NOMO-1 treated with DMSO at 0.1 percent for 48 hours (cell line): ENCODE data around the gene OTUD6A.
"Not testable (repeated sequence)": the region's sequence is repeated elsewhere in the genome, so short reads cannot be mapped to it uniquely, and the experiment has no call there.

Source experiments
- DNase-seq: peaks from one replicate; lab custom pipeline; 2025; ENCODE audit not compliant: unreplicated experiment; lab: John Stamatoyannopoulos, UW

Gene OTUD6A

DNA sequence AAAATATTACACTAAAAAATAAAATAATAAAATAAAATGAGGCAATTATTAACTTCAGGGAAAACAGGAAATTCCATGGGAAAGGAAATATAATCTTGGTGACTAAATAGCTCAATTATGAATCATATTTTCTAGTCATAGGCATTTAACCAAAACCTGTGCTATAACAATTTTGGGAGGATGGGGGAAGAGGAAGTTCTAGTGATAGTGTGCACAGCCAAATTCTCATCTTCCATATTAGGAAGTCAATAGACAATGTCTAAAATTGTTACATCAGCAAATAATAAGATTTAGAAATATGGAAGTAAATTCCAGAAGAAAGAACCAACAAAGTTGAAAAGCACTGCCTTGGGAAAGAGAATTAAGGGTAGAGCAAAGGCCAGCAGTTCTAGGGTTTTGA is 15.3 kb upstream of the OTUD6A start:
- DNase-seq: no peak

DNA sequence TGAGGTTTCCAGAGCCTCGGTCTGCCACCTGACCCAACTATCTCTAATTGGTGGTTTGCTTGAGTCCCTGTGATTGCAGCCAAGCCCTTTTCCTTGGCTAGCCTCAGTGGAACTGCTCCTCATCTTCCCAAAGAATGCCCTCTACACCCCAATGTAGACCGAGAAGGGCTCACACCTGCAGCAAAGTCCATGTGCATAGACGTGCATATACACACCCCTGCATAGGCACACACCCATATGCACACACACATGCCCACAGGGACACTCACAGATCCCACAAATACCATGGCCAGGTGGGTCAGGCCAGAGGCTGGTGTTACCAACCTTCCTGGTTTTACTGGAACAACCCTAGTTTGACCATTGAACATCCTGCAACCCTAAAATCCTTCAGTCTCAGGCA is 12.9 kb upstream of the OTUD6A start:
- DNase-seq: no peak

DNA sequence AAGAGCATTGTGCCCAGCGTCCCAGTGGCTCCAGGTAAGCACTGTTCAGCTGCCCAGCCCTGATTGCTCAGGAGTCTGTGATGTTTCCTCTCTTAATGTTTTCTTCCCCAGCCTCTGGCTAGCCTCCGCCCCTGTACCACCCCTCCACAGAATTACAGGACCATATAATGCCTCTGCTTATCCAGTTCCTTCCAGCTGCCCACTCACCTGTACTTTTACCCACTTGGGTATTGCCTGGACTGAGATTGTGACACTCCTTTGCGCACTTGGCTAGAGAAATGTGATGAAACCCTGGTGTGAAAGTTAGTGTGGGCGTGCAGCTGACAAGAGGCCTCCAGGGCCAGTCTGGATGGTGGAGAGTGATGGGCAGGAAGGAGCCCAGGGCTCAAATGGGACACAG is 12.3 kb upstream of the OTUD6A start, which contains the start of gene AWAT2:
AWAT2 (minus strand) TSS at position 14 of the 400 bp plus-strand sequence; CDS start at position 8, 6 bp downstream.
- DNase-seq: no peak

DNA sequence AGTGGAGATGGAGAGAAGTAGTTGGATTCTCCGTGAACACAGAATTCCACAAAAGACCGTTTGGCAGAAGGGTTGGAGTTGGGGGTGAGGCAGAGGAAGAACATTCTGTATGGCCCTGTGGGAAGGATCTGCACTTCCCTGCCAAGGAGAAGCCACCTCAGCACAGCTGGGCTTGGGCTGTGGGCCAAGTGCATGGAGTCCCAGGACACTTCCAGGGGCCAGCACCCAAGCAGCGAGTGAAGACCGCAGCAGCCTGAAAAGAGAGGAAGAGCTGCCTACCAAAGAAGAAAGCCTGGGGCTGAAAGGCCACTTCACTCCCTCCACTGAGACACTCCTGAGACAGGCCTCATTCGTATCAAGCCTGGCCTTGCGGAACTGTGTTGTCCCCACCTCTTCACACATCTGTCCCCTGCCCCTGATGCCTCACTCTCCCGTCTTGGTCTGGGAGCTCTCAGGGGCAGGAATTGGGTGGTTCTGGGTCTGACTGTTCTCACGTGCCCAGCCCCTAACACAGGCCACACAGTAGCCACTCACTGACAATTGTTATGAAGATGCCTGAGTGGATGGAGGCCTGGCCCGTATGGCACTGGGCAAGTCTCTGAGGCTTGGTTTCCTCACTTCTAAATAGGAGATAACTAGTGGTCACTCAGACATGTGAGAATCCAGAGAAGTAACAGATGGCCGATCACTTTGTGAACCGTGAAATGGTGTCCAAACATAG is 9.2 kb upstream of the OTUD6A start:
- no peak for DNase-seq

DNA sequence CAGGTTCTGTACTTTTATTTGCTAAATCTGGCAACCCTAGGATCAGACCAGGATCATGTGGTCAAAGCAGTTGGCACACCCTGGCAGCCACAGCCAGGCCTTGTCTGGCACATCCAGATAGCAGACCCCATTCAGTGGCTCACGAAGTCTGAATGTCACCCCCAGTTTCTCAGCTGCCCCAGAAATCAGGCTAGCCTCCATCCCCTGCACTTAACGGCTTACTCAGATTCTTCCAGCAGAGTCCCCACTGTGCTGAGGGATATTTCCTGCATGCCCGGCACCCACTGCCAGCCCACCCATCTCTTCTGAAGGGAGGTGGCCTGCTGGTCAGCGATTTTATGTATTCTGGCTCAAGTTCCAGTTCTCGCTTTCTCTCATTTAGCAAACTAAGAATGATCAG is 7.9 kb upstream of the OTUD6A start:
- no peak for DNase-seq

DNA sequence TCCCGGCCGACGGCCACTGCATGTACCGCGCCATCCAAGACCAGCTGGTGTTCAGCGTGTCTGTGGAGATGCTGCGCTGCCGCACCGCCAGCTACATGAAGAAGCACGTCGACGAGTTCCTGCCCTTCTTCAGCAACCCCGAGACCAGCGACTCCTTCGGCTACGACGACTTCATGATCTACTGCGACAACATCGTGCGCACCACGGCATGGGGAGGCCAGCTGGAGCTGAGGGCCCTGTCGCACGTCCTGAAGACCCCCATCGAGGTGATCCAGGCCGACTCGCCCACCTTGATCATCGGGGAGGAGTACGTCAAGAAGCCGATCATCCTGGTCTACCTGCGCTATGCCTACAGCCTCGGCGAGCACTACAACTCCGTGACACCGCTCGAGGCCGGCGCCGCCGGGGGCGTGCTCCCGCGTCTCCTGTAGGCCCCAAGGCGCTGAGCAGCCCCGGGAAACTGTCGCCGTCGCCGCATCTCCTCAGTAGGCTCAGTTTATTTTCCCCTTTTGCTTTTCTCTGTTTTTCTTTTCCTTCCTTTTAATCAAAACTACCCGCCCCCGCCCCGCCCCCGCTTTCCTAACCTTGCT is 799 bp downstream of the OTUD6A start:
- DNase-seq: no peak

DNA sequence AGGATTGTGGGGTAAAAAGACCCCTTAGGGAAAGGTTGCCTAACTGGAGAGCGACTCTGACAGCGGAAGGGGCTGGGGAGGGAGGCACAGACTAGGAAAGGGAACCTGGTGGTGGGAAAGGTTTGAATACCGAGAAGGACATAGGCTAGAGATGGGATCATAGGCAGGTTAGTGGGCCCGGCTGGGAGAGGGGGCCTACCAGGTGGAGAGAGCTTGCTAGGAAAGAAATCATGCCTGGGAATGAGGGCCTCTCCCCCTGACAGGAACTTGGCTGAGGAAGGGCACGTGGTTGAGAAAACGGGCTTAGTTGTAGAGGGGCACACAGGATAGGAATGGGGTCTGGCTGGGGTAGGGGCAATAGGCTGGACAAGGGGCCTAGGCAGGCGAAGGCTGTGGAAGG is 4.4 kb downstream of the OTUD6A start:
- no peak for DNase-seq

DNA sequence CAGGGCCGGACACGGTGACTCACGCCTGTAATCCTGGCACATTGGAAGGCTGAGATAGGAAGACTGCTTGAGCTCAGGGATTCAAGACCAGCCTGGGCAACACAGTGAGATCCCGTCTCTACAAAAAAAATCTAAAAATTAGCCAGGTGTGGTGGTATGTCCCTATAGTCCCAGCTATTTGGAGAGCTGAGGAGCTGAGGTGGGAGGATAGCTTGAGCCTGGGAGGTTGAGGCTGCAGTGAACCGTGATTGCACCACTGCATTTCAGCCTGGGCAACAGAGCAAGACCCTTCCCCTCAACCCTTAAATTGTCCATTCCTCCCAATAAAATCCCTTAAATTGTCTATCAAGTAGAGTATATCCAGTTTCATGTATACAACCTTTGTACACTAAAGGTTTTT is 17.0 kb downstream of the OTUD6A start:
- DNase-seq: no peak

DNA sequence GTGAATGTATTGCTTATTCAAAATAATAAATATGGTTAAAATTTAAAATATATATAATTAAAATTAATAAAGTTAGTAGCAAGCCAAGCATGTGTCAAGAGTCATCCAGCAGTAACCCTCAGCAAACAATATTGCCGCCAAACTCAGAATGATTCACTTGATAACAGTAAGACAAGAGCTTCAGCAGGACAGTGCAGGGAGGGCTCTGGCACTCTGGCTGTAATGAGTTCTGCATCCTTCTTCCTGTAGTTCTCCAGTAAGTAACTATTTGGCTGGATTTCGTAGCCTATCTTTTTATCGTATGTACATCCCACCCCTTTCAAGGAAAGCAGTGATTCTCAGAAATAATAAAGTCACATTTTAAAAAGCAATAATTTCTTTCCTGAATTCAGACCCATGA is 17.6 kb downstream of the OTUD6A start:
- DNase-seq: no peak

DNA sequence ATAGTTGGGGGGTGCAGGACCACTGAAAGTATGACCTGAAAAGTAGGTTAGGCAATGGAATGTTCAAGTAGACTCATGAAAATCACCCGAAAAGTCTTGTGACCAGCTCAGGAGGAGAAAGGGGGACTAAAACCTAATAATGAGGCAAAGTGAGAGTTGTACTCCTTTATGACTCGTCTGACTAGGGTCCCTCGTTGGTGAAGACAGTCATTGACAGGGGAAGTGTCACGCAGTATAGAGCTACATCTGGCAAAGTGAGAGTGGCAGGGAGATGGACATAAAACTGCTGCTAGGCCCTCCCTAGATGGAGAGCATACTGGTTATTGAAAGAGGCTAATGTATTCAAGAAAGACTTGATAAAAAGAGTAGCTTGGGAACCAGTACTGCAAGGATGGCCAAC is 20.5 kb downstream of the OTUD6A start:
- no peak for DNase-seq

DNA sequence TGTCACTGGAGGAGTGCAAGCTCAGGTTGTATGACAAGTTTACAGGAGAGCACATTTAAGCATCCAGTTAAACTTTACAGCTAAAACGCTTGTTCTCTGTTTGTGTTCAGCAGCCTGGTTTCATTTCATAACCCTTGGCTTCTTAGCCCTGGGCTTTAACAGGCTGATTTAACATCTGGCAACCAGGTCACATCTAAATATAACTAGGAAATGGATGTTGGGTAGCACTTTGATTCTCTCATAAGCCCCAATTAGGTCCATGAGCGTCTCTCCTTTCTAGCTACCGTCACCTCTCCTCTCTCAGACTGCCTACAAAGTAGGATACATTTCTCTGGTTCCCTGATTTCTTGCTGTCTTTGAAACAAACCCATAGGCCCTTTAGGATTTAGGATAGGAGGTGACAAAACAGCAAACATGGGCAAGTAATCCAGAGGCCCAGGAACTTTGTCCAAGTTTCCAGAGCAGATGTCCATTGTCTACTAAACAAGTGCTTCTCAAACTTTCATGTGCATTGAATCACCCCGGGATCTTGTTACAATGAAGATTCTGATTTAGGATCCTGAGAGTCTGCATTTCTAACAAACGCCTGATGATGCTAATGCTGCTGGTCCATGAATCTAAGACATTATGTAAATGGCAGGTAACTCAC is 22.5 kb downstream of the OTUD6A start:
- no peak for DNase-seq

DNA sequence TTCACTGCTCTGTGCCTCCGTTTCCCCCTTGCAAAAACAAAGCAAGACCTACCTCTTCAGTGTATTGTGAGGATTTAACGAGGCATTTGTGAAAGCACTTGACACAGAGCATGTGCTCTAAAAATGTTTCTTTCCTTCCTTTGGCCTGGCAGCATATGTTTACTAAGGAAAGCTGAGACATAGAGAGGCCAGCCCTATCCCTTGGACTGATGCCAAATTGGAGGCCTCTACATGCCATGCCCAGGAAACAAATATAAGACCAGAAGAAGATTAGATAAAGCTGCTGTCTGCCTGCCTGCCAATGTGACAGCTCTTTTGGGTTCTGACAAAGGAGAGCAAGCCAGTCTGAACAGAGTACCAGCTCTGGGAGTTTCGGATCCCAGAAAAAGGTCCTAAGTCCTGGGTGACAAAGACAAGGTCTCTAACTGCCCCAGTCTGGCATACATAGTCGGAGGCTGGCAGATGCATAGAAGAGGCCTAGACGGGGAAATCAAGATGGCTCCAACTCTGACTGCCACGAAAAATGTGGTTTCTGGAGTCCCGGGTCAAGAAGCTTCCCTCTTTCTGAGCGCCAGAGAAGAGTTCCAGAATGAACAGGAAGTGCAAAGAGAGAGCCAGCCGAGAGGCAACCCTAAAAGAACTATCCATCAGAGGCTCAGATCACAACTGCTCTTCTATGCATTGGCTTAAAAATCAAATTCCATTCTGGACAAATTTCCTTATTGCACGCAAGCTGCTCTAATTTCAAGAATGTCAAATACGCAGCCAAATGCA is 25.8 kb downstream of the OTUD6A start:
- no peak for DNase-seq

DNA sequence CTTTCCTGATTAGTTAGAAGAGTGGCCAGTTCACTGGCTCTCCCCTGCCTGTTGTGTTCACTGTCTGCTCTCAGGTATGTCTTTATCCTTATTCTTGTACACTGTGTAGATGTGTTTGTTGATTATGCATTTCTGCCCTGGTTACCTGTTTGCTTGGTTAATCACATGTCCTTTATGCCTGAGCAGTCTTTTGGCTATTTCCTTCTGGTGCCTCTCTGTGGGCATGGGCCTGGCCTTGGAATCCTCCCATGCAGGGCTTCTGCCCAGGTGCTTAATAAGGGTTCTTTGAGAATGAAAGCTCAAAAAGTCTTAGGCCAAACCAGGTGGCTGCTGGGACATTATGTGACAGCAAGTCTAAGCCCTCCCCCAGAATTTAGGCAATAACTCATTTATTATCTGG is 26.5 kb downstream of the OTUD6A start:
- DNase-seq: no peak

DNA sequence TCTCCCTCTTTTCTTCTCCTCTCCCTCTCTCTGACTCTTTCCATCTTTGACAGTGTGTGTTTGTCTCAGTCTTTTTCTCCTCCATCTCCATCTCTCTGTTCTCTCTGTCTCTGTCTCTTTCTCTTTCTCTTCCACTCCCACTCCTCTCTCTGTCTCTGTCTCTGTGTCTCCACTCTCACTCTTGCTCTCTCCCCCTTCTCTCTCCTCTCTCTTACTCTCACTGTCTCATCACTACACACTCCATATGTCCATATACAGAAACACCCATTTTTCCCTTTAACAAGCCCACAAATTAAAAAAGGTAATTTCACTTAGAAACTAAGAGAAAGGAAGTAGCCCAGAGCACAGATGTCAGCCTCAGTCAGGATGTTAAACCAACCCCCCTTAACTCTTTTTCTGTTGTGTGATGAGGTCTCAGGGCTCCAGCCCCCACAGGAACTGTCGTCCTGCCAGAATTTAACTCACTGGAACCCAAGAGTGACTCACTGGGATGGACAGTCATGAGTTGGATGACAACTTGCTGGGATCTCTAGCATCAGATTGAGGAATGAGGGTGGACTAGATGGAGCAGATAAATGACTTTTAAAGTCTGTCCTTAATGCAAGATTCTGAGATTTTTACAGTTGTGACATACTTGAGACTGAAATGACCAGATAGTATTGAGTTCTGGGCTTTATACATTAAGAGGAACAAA is 27.5 kb downstream of the OTUD6A start:
- DNase-seq: no peak

DNA sequence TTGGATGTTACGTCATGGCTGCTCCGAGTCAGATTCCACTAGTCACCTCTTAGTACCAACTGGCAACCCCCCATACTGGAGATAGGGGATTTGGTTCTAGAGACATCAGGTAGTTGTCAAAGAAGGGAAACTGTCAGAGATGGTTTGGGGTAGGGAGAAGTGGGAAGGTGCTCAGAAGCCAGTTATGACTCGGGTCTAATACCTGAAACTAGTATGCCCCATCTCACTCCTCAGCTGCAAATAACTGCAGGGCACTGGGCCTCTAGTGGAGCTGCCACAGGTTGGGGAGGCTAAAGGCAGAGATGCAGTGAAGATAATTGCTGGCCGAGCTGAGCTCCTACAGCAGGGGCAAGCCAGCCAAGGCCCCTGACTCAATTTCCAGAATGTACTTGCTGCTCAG is 30.0 kb downstream of the OTUD6A start:
- no peak for DNase-seq

DNA sequence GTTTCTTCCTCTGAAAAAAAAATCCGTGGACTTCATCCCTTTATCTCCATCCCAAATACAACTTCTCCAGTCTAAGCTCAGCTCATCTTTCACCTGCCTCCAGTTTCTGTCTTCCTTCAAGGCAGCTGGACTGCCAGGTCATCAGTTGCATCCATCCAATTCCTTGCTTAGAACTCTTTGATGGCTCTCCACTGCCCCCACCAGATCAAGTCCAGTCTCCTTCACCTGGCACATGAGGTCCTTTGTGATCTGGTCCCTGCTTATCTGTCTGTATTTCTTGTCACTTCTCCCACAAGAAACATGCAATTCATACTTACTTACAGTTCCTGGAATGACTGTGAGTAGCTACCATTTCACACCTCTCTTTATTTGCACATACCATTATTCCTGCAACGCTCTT is 33.8 kb downstream of the OTUD6A start:
- no peak for DNase-seq

DNA sequence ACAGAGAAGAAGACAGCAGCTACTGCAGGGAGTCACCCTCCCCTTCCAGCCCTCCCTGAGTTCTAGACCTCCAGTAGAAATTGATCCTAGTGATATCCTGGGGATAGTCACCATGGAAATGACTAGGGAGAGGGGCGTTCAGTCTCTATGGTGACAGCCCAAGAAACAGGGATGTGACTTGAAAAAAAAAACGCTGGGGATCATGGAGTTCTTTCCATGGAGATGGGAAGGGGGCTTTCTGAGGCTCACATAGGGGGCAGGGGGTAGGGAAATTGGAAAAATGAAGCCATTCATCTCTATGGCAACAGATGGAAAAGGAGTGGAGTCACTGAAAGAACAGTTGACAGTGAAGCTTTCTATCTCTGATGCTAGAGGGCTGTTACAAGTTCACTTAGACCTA is 43.0 kb downstream of the OTUD6A start:
- DNase-seq: no peak

DNA sequence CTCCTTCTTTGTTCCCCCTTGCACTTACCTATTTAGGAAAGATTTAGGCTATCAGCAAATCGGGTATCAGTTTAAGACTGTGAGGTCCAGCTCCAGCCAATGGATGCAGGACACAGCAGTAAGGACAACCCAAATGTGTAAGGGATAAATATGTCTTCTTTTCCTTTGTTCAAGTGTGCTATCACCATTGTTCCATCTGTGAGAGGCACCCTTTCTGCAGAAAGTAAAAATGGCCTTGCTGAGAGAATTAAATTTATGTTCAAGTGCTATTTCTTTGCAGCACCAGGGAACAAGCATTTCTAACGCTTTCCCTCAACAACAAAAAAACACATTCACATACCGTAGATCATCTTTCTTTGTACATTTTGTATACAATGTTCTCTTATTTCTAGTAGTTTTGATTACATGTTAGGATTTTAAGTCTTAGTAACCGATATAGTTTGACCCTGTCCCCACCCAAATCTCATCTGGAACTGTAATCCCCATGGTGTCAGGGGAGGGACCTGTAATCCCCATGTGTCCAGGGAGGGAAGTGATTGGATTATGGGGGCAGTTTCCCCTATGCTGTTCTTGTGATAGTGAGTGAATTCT is 49.3 kb downstream of the OTUD6A start:
- DNase-seq: not testable (repeated sequence)
